ENCODE results near the gene SNX9. TPM values are rescaled to one million over a fixed set of nuclear protein-coding genes. Genes with fewer than 3 reads are reported as not detected.
"Not testable (repeated sequence)": the region's sequence is repeated elsewhere in the genome, so short reads cannot be mapped to it uniquely, and the experiment has no call there.

The SNX9 gene
- polyA plus RNA-seq, 1 donor = 44.6 TPM

- peaks cover 36% of the 10 kb centered on the region for H3K4me1 ChIP-seq (ENCODE audit: control insufficient read depth, insufficient read depth, low read length)
- no peaks in the 10 kb centered on the region for H3K9me3 ChIP-seq (ENCODE audit: control insufficient read depth, low read depth, low read length)
- WGBS (ENCODE audit: insufficient coverage, low lambda C conversion rate) = no CpG with 5 or more reads among the region's 8 CpGs
- H3K4me3 ChIP-seq (ENCODE audit: low read length) = no peak overlapping the region
- DNase-seq = no peak
- no peaks in the 10 kb centered on the region for H3K36me3 ChIP-seq (ENCODE audit: control insufficient read depth, insufficient read depth, low read length)
- peak overlapping the region; percentile 92 for H3K27ac ChIP-seq (ENCODE audit: low read length)
- no peaks in the 10 kb centered on the region for H3K27me3 ChIP-seq (ENCODE audit: control insufficient read depth, insufficient read depth, low read length)
Observed at GRCh38 chr6:157966589-157966977, 143.5 kb downstream of the SNX9 start.

- no peaks in the 10 kb centered on the region for H3K9me3 ChIP-seq (ENCODE audit: control insufficient read depth, low read depth, low read length)
- peak overlapping the region; percentile 92 for H3K27ac ChIP-seq (ENCODE audit: low read length)
- no peaks in the 10 kb centered on the region for H3K36me3 ChIP-seq (ENCODE audit: control insufficient read depth, insufficient read depth, low read length)
- no peaks in the 10 kb centered on the region for H3K27me3 ChIP-seq (ENCODE audit: control insufficient read depth, insufficient read depth, low read length)
- WGBS (ENCODE audit: insufficient coverage, low lambda C conversion rate) = 13% methylated on average over 1 of the region's 6 CpGs
- H3K4me1 ChIP-seq (ENCODE audit: control insufficient read depth, insufficient read depth, low read length) = peaks cover 36% of the 10 kb centered on the region
- no peak overlapping the region for H3K4me3 ChIP-seq (ENCODE audit: low read length)
- peak; percentile 48 to 86 for DNase-seq
Observed at GRCh38 chr6:157967020-157967419, 144.0 kb downstream of the SNX9 start.

GRCh38 chr6:157967486-157967885, 144.4 kb downstream of the SNX9 start:
- Histone ChIP-seq H3K4me3 (ENCODE audit: low read length) (no peak overlapping the region), H3K27me3 (ENCODE audit: control insufficient read depth, insufficient read depth, low read length) (no peaks in the 10 kb centered on the region), H3K36me3 (ENCODE audit: control insufficient read depth, insufficient read depth, low read length) (no peaks in the 10 kb centered on the region), H3K9me3 (ENCODE audit: control insufficient read depth, low read depth, low read length) (no peaks in the 10 kb centered on the region), H3K27ac (ENCODE audit: low read length) (peak overlapping the region; percentile 92), H3K4me1 (ENCODE audit: control insufficient read depth, insufficient read depth, low read length) (peaks cover 36% of the 10 kb centered on the region)
- WGBS (ENCODE audit: insufficient coverage, low lambda C conversion rate) = no CpG with 5 or more reads among the region's 8 CpGs
- DNase-seq = no peak

DNA sequence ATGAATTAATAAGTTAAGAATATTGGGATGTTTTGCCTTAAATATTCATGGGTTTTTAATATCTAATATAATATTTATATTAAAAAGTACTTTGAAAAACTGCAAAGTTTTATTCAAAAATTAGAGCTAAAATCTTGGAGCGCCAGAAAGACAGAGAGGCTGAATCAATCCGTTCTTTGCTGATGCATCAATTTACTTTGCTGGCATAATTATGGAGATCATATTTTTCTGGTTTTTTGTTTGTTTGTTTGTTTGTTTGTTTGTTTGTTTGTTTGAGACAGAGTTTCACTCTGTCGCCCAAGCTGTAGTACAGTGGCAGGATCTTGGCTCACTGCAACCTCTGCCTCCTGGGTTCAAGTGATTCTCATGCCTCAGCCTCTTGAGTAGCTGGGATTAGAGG, 149.1 kb downstream of the SNX9 start:
- not testable (repeated sequence) for H3K27me3 ChIP-seq (ENCODE audit: control insufficient read depth, insufficient read depth, low read length); H3K36me3 ChIP-seq (ENCODE audit: control insufficient read depth, insufficient read depth, low read length); DNase-seq; H3K27ac ChIP-seq (ENCODE audit: low read length); H3K4me3 ChIP-seq (ENCODE audit: low read length); H3K9me3 ChIP-seq (ENCODE audit: control insufficient read depth, low read depth, low read length)
- peaks cover 13% of the 10 kb centered on the region for H3K4me1 ChIP-seq (ENCODE audit: control insufficient read depth, insufficient read depth, low read length)
- WGBS (ENCODE audit: insufficient coverage, low lambda C conversion rate) = 100% methylated on average over 1 of the region's 3 CpGs

- Histone ChIP-seq H3K27ac (ENCODE audit: low read length) (no peak overlapping the region), H3K9me3 (ENCODE audit: control insufficient read depth, low read depth, low read length) (no peaks in the 10 kb centered on the region), H3K4me1 (ENCODE audit: control insufficient read depth, insufficient read depth, low read length) (peaks cover under 1% of the 10 kb centered on the region), H3K36me3 (ENCODE audit: control insufficient read depth, insufficient read depth, low read length) (no peaks in the 10 kb centered on the region), H3K27me3 (ENCODE audit: control insufficient read depth, insufficient read depth, low read length) (no peaks in the 10 kb centered on the region), H3K4me3 (ENCODE audit: low read length) (no peak overlapping the region)
- no CpG with 5 or more reads among the region's 9 CpGs for WGBS (ENCODE audit: insufficient coverage, low lambda C conversion rate)
- no peak for DNase-seq
Observed at GRCh38 chr6:157974341-157974894, 151.4 kb downstream of the SNX9 start.

DNA sequence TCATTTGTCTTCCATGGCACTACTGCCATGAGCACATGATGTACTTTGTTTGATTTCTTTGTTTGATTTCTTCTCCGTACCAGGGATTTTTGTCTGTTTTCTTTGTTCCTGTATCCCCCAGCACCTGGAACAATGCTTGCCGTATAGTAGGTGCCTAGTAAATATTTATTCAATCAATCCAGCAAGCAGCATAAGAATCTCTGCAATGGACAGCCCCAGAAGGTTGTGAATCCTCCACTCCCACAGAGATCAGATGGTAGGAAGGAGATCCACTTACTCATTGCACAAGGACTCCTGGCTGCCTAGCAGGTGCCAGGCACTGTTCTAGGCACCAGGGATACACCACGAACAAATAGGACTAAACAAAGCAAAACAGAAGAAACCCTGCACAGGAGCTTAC, 151.9 kb downstream of the SNX9 start:
- H3K4me1 ChIP-seq (ENCODE audit: control insufficient read depth, insufficient read depth, low read length) = no peaks in the 10 kb centered on the region
- no peak for DNase-seq
- H3K27ac ChIP-seq (ENCODE audit: low read length) = no peak overlapping the region
- WGBS (ENCODE audit: insufficient coverage, low lambda C conversion rate) = no CpG with 5 or more reads among the region's 3 CpGs
- no peaks in the 10 kb centered on the region for H3K27me3 ChIP-seq (ENCODE audit: control insufficient read depth, insufficient read depth, low read length)
- H3K4me3 ChIP-seq (ENCODE audit: low read length) = no peak overlapping the region
- no peaks in the 10 kb centered on the region for H3K36me3 ChIP-seq (ENCODE audit: control insufficient read depth, insufficient read depth, low read length)
- H3K9me3 ChIP-seq (ENCODE audit: control insufficient read depth, low read depth, low read length) = no peaks in the 10 kb centered on the region

DNA sequence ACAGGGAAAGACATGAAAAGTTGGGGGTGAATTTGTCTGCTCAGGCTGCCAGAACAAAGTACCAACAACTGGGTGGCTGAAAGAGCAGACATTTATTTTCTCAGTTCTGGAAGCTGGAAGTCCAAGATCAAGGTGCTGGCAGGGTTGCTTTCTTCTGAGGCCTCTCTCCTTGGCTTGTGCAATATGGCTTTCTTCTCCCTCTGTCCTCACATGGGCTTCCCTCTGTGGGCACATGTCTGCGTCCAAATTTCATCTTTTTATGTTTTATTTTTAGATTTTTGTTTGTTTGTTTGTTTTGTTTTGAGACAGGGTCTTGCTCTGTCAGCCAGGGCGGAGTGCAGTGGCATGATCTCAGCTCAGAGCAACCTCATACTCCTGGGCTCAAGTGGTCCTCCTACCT, 152.4 kb downstream of the SNX9 start:
- Histone ChIP-seq H3K4me1 (ENCODE audit: control insufficient read depth, insufficient read depth, low read length) (peaks cover under 1% of the 10 kb centered on the region), H3K36me3 (ENCODE audit: control insufficient read depth, insufficient read depth, low read length) (no peaks in the 10 kb centered on the region), H3K27me3 (ENCODE audit: control insufficient read depth, insufficient read depth, low read length) (no peaks in the 10 kb centered on the region), H3K27ac (ENCODE audit: low read length) (no peak overlapping the region), H3K4me3 (ENCODE audit: low read length) (no peak overlapping the region), H3K9me3 (ENCODE audit: control insufficient read depth, low read depth, low read length) (no peaks in the 10 kb centered on the region)
- WGBS (ENCODE audit: insufficient coverage, low lambda C conversion rate) = 80% methylated on average over 1 of the region's 2 CpGs
- DNase-seq = no peak

DNA sequence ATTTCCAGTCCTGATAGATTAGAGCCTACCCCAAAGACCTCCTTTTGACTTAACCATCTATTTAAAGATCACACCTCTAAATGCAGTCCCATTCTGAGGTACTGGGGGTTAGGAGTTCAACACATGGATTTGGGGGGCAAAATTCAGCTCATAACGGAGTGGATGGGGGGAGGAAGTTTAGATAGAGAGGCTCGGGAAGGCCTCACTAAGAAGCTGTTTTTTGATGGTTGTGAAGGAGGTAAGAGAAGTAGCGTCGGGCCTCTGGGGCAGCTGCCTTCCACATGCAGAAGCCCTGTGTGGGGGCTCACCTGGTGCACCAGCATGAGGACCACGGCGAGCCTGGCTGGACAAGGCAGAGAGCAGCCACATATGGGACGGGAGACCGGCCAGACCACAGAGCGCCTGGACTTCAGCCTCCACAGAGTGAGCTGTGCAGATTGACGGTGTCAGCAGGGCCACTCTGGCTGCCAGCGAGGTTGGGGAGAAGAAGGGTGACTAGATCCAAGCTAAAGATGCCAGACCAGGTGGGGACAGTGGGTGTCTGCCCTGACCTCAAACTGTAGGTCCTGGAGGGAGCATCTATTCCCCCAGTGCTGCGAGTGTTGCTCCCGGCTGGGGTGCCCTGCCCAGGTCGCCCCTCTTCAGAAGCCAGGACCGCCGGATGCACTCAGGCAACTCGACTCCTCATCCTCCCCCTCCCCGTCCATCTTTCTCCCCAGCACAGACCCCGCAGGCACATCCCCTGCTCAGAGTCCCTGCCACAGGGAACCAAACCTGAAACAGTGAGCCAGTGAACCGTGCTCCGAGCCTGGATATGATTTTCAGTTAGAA, 153.5 kb downstream of the SNX9 start:
- Histone ChIP-seq H3K4me3 (ENCODE audit: low read length) (no peak overlapping the region), H3K27ac (ENCODE audit: low read length) (no peak overlapping the region), H3K4me1 (ENCODE audit: control insufficient read depth, insufficient read depth, low read length) (peaks cover 9% of the 10 kb centered on the region), H3K36me3 (ENCODE audit: control insufficient read depth, insufficient read depth, low read length) (no peaks in the 10 kb centered on the region), H3K27me3 (ENCODE audit: control insufficient read depth, insufficient read depth, low read length) (no peaks in the 10 kb centered on the region), H3K9me3 (ENCODE audit: control insufficient read depth, low read depth, low read length) (no peaks in the 10 kb centered on the region)
- WGBS (ENCODE audit: insufficient coverage, low lambda C conversion rate) = 90% methylated on average over 2 of the region's 21 CpGs
- no peak for DNase-seq

DNA sequence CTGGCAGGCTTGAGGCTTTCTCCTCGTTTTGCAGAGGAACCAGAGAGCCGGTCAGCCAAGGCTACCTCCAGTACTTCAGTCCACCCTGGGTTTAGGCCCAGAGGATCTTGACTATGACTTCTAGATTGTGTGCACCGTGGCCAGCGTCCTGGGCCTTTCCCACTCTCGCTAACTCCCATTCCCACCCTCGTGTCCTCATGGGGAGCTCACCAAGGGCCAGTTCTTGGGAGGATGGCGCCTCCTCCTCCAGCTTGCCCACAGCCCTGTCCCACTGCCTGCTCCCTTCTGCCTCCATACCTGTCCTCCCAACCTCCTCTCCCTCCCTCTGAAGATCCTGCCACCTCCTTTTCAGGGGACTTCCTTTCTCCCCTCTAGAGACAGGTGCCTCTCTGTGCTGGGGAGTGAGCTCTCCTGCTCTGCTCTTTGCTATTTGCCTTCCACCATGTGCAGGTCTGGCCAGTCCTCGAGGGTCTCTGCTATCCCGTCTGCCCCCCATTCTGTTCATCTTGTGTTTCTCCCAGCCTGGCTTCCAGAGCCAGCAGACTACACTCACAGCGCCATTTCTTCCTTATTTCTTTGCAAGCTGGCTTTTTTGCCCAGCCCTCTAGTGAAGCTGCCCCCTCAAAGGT, 154.2 kb downstream of the SNX9 start:
- Histone ChIP-seq H3K27me3 (ENCODE audit: control insufficient read depth, insufficient read depth, low read length) (no peaks in the 10 kb centered on the region), H3K9me3 (ENCODE audit: control insufficient read depth, low read depth, low read length) (no peaks in the 10 kb centered on the region), H3K4me1 (ENCODE audit: control insufficient read depth, insufficient read depth, low read length) (peaks cover 9% of the 10 kb centered on the region), H3K36me3 (ENCODE audit: control insufficient read depth, insufficient read depth, low read length) (no peaks in the 10 kb centered on the region), H3K4me3 (ENCODE audit: low read length) (no peak overlapping the region), H3K27ac (ENCODE audit: low read length) (no peak overlapping the region)
- no peak for DNase-seq
- WGBS (ENCODE audit: insufficient coverage, low lambda C conversion rate) = 100% methylated on average over 1 of the region's 10 CpGs

DNA sequence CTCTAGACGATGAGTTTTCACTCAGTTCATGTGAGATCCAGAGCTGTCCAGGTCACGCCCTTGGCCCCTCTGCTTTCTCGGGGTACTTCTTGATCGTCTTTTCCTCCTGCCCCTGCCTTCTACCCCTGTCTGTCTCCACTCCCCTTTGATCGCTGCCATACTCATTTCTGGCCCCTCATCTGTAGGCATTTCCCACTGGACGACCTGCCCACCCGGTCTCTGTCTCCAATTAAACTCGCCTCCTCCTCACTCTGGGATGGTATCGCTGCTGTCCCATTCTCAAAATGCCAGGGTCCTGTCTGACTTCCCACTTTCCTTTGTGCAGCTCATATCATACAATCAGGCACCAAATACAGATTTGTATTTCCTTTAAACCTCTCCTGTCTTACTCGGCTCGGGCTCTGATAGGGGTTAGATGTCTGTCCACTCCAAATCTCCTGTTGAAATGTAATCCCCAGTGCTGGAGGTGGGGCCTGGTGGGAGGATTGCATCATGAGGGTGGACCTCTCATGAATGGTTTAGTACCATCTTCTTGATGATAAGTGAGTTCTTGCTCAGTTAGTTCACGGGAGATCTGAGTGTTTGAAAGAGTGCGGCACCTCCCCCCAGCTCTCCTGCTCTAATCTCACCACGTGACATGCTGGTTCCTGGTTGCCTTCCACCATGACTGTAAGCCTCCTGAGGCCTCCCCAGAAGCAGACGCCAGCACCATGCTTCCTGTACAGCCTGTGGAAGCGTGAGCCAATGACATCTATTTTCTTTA, 155.2 kb downstream of the SNX9 start:
- no peaks in the 10 kb centered on the region for H3K9me3 ChIP-seq (ENCODE audit: control insufficient read depth, low read depth, low read length)
- no peaks in the 10 kb centered on the region for H3K36me3 ChIP-seq (ENCODE audit: control insufficient read depth, insufficient read depth, low read length)
- DNase-seq = no peak
- peaks cover 16% of the 10 kb centered on the region for H3K4me1 ChIP-seq (ENCODE audit: control insufficient read depth, insufficient read depth, low read length)
- 100% methylated on average over 3 of the region's 16 CpGs for WGBS (ENCODE audit: insufficient coverage, low lambda C conversion rate)
- H3K4me3 ChIP-seq (ENCODE audit: low read length) = no peak overlapping the region
- H3K27me3 ChIP-seq (ENCODE audit: control insufficient read depth, insufficient read depth, low read length) = no peaks in the 10 kb centered on the region
- H3K27ac ChIP-seq (ENCODE audit: low read length) = no peak overlapping the region

All from large intestine (tissue), 3 donors.